Measurements from ENCODE around the gene FLOT1. TPM values are rescaled to one million over a fixed set of nuclear protein-coding genes. Genes with fewer than 3 reads are reported as not detected.
A peak's percentile ranks its signal among the peaks of the same experiment; 100 is the strongest.

Gene FLOT1
- total and polyA plus RNA-seq, 2 of the 13 experiments (the other 11 are each of a cell fraction or from before 2014, with no cell fraction given) = 82.3 to 130 TPM

DNA sequence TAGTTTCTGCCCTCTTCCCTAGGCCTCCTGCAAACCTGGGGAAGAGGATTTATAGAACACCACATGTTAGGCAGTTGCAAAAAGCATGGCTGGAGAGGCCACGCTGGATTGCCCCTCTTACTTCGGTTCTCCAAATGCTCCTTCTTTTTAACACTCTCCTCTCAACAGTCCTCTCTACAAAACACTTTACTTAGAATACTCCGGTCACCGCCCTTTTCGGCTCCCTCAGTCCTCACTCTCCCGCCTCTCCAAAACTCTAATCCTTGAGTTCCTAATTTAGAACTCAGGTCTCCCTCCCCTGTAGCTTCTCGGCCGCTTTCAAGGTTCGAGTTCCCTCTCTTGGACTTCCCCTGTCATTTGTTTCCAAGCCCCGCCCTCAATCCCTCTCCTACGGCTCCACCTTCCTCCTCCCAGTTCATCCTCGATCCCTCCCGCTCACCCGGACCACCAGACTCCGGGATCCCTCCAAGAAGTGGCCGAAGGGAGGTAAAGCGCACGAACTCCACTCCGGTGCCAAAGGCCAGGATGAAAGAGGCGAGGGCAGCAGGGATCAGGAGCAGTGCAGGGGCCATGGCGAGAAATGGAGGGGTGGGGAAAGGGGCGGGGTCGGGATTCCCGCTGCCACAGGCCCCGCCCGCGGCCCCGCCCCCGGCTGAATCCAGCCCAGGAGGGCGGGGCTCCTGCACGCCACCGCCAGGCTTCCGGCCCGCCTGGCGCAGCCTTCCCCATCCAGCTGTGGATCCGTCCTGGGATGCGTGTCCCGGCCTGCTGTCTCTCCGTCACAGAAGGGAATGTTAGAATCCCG, 51.9 kb downstream of the FLOT1 start, which contains the start of gene NRM (continued):
- TF ChIP-seq HMGXB4 (CRISPR knock-in tag; IDR thresholded peaks at IDR 0.05; ENCODE audit: borderline replicate concordance in 1 of 2, low read depth in 1 of 2) = peak; percentile 30 to 52; a peak in 1 of 4 replicates
- TF ChIP-seq KMT2A (CRISPR knock-in tag; IDR thresholded peaks at IDR 0.05) = peak; percentile 85
- peak; percentile 65 to 86 for TF ChIP-seq POLR2A (IDR thresholded peaks at IDR 0.05; ENCODE audit: insufficient read depth in 1 of 2, low read depth in 2 of 2, low read length in 2 of 2)
- peak; percentile 47; the same call in 1 of the 2 replicates for TF ChIP-seq KDM3A (CRISPR knock-in tag; IDR thresholded peaks at IDR 0.05; ENCODE audit: low read depth)
- no peak for TF ChIP-seq HOMEZ (CRISPR knock-in tag; IDR thresholded peaks at IDR 0.05; ENCODE audit: low read depth)
- TF ChIP-seq GATA4 (IDR thresholded peaks at IDR 0.05; ENCODE audit: borderline replicate concordance, low read depth) = peak; percentile 50; the same call in 1 of the 2 replicates
- TF ChIP-seq FOXO1 (CRISPR knock-in tag; IDR thresholded peaks at IDR 0.05) = 0 out of 2 replicates have a peak, but pooled peaks have one; percentile 5
- TF ChIP-seq, protein P1, sequence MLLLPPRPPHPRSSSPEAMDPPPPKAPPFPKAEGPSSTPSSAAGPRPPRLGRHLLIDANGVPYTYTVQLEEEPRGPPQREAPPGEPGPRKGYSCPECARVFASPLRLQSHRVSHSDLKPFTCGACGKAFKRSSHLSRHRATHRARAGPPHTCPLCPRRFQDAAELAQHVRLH (CRISPR knock-in tag; IDR thresholded peaks at IDR 0.05; ENCODE audit: borderline replicate concordance, low read depth) = no peak
- TF ChIP-seq ELF1 (CRISPR knock-in tag; IDR thresholded peaks at IDR 0.05) = peak; percentile 54
- TF ChIP-seq MYPOP (CRISPR knock-in tag; IDR thresholded peaks at IDR 0.05) = no peak
- 0 out of 2 replicates have a peak, but pooled peaks have one; percentile 15 for TF ChIP-seq KDM1A (CRISPR knock-in tag; IDR thresholded peaks at IDR 0.05)
- TF ChIP-seq MIER2 (CRISPR knock-in tag; IDR thresholded peaks at IDR 0.05) = peak; percentile 64
- TF ChIP-seq ZNF382 (CRISPR knock-in tag; IDR thresholded peaks at IDR 0.05; ENCODE audit: borderline replicate concordance) = no peak
- TF ChIP-seq ZNF773 (CRISPR knock-in tag; IDR thresholded peaks at IDR 0.05; ENCODE audit: borderline replicate concordance) = 0 out of 2 replicates have a peak, but pooled peaks have one; percentile 67
- TF ChIP-seq PRDM10 (CRISPR knock-in tag; IDR thresholded peaks at IDR 0.05; ENCODE audit: low read depth) = peak; percentile 67; the same call in 1 of the 2 replicates
- no peak; the same call in none of the 2 replicates for TF ChIP-seq SMAD3 (CRISPR knock-in tag; IDR thresholded peaks at IDR 0.05)
- TF ChIP-seq, protein P2, sequence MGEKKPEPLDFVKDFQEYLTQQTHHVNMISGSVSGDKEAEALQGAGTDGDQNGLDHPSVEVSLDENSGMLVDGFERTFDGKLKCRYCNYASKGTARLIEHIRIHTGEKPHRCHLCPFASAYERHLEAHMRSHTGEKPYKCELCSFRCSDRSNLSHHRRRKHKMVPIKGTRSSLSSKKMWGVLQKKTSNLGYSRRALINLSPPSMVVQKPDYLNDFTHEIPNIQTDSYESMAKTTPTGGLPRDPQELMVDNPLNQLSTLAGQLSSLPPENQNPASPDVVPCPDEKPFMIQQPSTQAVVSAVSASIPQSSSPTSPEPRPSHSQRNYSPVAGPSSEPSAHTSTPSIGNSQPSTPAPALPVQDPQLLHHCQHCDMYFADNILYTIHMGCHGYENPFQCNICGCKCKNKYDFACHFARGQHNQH (CRISPR knock-in tag; IDR thresholded peaks at IDR 0.05) = peak; percentile 66
- TF ChIP-seq, protein P3, sequence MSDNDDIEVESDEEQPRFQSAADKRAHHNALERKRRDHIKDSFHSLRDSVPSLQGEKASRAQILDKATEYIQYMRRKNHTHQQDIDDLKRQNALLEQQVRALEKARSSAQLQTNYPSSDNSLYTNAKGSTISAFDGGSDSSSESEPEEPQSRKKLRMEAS (IDR thresholded peaks at IDR 0.05) = peak; percentile 69; the same call in 1 of the 2 replicates
